DND-41 (cell line): ENCODE data around the gene UBA5.

ENCODE experiments used
- EZH2 ChIP-seq: IDR thresholded peaks from 3 replicates; pipeline ENCODE4 v1.6.1; 2012; ENCODE audit warnings: borderline replicate concordance, low read depth, mild to moderate bottlenecking, moderate library complexity, low read length, inconsistent platforms; ENCODE audit not compliant: severe bottlenecking
- TF ChIP-seq, protein P1 (sequence below): IDR thresholded peaks from 2 replicates; pipeline ENCODE4 v1.5.1; 2012; ENCODE audit warnings: borderline replicate concordance, low read length, moderate library complexity, mild to moderate bottlenecking; ENCODE audit not compliant: poor library complexity, severe bottlenecking; ENCODE audit errors: extremely low read depth

GRCh38 chr3:132616780-132617179 is 43.3 kb upstream of the UBA5 start:
- TF ChIP-seq, protein P1, sequence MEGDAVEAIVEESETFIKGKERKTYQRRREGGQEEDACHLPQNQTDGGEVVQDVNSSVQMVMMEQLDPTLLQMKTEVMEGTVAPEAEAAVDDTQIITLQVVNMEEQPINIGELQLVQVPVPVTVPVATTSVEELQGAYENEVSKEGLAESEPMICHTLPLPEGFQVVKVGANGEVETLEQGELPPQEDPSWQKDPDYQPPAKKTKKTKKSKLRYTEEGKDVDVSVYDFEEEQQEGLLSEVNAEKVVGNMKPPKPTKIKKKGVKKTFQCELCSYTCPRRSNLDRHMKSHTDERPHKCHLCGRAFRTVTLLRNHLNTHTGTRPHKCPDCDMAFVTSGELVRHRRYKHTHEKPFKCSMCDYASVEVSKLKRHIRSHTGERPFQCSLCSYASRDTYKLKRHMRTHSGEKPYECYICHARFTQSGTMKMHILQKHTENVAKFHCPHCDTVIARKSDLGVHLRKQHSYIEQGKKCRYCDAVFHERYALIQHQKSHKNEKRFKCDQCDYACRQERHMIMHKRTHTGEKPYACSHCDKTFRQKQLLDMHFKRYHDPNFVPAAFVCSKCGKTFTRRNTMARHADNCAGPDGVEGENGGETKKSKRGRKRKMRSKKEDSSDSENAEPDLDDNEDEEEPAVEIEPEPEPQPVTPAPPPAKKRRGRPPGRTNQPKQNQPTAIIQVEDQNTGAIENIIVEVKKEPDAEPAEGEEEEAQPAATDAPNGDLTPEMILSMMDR: no peak
- no peak for TF ChIP-seq EZH2
